Endometrial microvascular endothelial cells (primary cell): ENCODE results near the gene GLIPR1L2. TPM values are rescaled to one million over a fixed set of nuclear protein-coding genes. Genes with fewer than 3 reads are reported as not detected.

Source experiments
- in situ Hi-C: cut with HindIII; loops from 2 replicates; pipeline ENCODE4 v1.10.0; 2017; ENCODE audit warnings: low sequenced_read_pairs, low pct_unique_long_range_greater_than_20kb; ENCODE audit errors: inconsistent ontology term
- total RNA-seq: library from RNA; depleted of rRNA; stranded (reverse); fragments of >200 nt; gene quantifications from one replicate; pipeline ENCODE4 v1.2.3, GENCODE V29; 2015; ENCODE audit errors: inconsistent ontology term

GLIPR1L2 gene
- total RNA-seq, 1 donor from 2014 or later, result not detected

DNA sequence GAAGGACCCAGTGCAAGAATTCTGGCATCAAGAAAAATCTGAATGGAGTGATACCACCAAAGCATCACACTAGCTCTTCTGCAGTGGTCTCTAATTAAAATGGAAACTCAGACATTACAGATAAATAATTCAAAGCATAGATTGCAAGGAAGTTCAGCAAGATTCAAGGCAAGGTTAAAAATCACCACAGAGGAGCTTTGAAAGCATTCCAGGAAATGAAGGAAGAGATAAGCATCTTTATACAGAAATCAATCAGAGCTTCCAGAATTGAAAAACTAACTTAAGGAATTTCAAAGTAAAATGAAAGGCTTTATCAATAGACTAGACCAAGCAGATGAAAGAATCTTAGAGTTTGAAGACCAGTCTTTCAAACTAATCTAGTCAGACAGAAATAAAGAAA, 69.3 kb downstream of the GLIPR1L2 start:
- in situ Hi-C loops, result no loop called here

DNA sequence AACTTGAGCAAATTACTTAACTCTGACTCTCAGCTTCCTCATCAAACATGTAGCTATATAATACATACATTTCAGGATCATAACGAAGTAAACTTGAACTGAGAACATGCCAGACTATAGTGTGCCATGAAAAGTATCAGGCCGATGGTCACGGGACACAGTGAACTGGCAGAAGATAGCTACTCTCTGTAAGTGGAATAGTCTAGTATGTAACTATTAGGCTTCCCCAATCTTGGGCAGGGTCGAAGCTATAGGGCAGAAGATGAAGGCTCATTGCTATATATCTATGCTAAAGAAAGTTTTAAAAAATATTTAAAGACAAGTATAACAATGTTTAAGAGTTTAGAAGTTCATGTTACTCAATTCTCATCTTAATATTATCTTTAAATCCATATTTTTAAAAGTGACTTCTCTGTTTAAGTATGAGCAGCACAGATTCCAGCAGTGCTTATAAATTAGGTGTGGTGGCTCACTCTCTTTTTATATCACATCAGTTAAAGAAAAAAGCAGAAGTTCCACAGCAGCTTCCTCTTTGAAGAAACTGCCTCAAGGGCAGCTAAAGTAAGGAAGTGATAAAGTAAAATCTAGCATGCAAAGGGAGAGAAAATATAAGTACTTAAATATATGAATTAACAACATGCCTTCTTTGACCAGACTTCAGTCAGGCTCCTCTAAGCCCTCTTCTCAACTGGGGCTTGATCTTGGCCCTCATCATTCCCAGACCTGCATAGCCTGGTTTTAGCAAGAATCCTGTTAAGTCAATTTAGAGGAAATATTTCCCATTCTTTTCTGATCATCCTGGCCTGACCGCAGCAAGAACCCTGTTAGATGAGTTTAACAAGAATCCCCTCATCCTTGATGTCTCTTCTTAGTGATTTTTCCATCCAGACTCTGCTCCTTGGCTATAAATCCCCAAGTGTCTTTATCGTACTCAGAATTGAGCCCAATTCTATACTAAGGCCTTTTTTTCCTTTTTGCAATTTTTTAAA, 81.3 kb downstream of the GLIPR1L2 start:
- in situ Hi-C loops, result no loop called here

DNA sequence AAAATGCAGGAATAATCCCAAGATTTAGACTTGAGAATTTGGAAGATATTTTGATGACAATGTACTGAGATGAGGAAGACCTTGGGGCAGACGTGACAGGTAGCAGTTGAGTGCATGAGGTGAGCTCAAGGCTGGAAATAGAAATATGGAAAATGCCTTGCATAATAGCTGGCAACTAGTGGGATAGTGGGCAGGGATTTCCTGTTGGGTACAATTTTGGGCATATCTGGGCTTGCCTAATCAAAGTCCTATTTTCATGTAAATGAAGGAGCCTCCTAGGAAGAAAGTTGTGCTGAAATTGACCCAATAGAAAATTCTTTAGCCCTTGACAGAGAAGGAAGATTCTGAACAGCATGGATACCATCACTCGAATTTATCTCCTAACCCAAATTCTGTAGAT, 83.2 kb downstream of the GLIPR1L2 start:
- in situ Hi-C loops, result no loop called here

DNA sequence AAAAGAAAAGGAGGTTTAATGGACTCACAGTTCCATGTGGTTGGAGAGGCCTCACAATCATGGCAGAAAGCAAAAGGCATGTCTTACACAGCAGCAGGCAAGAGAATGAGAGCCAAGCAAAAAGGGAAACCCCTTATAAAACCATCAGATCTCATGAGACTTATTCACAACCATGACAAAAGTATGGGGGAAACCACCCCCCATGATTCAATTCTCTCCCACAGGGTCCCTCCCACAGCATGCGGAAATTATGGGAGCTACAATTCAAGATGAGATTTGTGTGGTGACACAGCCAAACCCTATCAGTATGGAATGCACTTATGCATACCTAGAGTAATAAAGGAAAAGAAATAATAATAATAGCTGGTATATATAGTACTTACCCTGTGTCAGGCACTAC, 85.2 kb downstream of the GLIPR1L2 start:
- in situ Hi-C loops, result no loop called here

DNA sequence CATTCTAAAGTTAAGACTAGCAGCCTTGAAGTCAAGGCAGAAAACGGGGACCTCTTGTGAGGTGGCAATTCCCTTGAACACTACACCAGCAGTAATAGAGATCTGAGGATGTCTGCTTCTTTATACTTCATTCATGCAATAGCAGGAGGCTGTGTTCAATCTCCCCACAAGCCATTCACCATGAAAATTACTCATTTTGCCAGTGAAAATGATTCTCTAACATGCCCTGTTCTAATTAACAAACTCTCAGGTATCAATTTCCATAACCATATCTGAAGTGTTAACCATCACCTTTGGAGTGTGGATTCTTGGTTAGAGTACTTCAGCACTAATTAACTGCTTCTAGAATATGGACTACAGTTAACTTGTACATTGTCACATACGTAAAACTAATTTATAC, 86.2 kb downstream of the GLIPR1L2 start:
- in situ Hi-C loops, result no loop called here

DNA sequence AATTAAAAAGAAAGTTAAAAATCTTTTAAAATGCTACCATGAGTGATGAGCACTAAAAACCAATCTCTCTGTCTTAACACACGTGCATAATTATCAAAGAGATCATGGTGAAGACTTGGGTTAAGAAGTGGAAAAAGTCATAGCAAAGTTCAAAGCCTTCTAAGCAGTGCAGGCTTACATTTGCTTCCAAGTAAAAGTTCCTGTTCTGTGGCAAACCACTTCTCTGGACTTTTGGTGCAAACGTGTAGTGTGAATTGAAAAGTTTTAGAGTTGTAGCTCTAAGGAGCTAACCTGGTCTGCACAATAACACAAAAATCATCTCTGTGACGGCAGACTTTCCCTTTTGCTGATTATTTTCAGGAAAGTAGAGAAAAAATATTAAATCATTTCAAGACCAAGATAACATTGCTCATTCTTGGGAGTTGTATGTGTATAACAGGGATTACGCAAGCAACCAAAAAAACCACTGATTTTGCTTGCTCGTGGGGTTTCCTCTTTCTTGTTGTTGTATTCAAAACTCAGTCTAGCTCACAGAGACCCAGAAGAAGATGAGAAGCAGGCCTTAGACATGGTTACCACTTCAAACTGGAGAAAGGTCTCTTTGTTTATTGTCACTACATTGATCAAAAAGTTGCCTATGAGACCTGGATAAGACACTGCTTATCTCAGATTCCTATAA, 87.4 kb downstream of the GLIPR1L2 start:
- in situ Hi-C loops, result no loop called here

DNA sequence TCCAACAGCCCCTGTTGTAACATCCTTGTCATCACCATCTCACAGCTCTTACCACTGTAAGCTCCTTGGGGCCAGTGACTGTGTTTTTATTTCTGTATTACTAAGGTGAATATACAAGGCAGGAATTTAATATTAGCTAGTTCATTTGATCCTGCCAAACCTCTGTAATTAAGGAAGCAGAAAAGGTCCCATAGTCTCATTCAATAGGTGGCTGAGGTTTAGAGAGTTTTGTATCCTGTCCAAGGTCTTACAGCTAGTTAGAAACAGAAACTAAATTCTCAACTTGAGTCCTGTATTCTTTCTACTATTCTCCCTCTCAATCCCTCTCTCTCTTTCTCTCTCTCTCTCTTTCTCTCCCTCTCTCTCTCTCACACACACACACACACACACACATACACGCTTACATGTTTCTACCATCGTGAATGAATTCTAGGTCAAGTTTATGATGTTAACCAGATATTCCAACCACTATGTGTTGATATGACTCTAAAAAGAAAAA, 89.1 kb downstream of the GLIPR1L2 start:
- in situ Hi-C loops, result no loop called here

DNA sequence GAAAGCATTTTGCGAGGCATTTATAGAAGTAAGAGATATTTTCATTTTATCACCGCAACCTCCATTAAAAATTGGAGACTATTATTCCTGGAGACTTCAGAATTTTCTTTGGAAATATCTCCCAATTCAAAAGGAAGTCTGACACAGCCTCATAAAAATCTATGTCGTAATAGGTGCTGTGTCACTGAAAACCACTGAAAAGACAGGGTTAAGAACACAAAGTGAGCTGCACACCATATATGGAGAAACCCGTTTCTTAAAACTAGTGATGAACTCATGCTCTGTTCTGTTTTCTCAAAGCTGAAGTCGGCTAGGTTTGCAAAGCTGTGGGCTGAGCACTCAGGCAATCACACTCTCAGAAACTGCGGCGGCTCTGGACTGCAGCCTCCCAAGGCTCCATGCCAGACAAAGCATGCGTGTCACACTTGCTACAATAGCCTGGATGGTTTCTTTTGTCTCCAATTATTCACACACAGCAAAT, 89.6 kb downstream of the GLIPR1L2 start, which contains the start of gene GLIPR1:
Gene GLIPR1 (plus strand): TSS at position 287 of the 481 bp plus-strand sequence. CDS start 126 bp downstream, at position 413.
- in situ Hi-C loops, result no loop called here

DNA sequence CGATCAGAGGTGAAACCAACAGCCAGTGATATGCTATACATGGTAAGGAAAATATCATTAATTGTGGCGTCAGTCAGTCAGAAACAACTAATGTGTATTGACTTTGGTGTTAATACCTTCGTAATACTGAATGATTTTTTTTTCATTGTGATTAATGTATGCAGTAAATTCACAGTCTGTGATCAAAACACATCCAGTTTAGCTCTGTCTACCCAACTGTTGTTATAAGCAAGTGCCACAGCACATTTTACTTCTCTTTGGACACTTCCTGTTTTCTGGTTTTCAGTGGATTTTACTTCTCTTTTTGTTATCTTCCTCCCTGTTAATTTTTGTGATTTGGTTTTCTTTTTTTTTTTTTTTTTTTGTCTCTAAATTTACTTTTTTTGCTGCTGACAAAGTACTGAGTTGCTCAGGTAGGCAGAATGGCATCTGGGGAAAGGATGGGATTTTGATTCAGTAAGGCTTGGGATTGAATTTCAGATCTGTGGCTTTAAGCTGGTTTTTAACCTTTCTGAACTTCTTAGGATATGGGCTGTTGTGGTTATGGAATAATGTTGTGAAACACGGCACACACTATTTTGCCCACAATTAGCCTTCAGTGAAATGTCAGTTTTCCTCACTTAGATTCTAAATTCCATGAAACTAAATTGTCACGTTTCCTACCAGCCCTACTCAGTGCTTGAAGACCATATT, 90.3 kb downstream of the GLIPR1L2 start:
- in situ Hi-C loops, result no loop called here

DNA sequence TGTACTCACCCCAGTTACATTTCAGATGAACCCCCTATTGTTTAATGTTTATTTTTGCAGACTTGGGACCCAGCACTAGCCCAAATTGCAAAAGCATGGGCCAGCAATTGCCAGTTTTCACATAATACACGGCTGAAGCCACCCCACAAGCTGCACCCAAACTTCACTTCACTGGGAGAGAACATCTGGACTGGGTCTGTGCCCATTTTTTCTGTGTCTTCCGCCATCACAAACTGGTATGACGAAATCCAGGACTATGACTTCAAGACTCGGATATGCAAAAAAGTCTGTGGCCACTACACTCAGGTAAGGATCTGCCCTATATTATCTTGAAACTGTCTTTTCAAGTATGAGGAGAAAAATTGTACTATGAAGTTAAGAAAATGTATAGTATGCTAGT, 90.9 kb downstream of the GLIPR1L2 start:
- in situ Hi-C loops, result no loop called here

Other genes with a start within 250 kb of the GLIPR1L2 start
- not detected for gene KCNC2, start 181.2 kb upstream of the GLIPR1L2 start, total RNA-seq
- gene CAPS2, start 60.8 kb upstream of the GLIPR1L2 start, total RNA-seq, result 2.9 TPM
- gene GLIPR1L1, start 56.4 kb upstream of the GLIPR1L2 start, total RNA-seq, result not detected
- gene GLIPR1, start 89.7 kb downstream of the GLIPR1L2 start, total RNA-seq, result 74.1 TPM
- gene KRR1, start 120.5 kb downstream of the GLIPR1L2 start, total RNA-seq, result 72.2 TPM